Measurements from ENCODE around the gene ATP11A.

Gene ATP11A

GRCh38 chr13:112716841-112717520, 27.1 kb downstream of the ATP11A start:
- DNase-seq (ENCODE audit: low read depth): no peak
- no peak overlapping the region for H3K4me3 ChIP-seq (ENCODE audit: low read length)
- TF ChIP-seq CTCF (conservative IDR thresholded peaks at IDR 0.05; ENCODE audit: low read depth, low read length): no peak

DNA sequence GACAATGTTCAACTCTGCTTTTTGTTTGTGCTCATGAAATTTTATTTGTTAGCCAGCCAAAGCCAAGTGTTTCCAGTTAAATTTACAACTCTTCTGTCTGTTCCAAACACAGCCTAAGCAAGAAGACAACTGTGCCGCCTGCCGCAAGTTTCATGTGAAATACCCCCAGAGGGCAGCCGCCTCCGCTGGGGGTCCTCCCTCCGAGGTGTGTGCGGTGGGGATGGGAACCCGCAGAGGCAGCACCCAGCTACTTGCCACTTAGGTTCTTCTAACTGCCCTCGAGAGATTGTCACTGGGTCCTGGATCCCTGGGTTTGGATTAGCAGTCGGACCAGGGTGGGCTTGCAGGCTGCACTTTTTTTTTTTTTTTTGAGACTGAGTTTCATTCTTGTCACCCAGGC, 28.5 kb downstream of the ATP11A start:
- no peak for TF ChIP-seq CTCF (conservative IDR thresholded peaks at IDR 0.05; ENCODE audit: low read depth, low read length)
- DNase-seq (ENCODE audit: low read depth): no peak

GRCh38 chr13:112719016-112719415, 29.2 kb downstream of the ATP11A start:
- no peak overlapping the region for H3K4me3 ChIP-seq (ENCODE audit: low read length)
- no peak for DNase-seq (ENCODE audit: low read depth)
- no peak for TF ChIP-seq CTCF (conservative IDR thresholded peaks at IDR 0.05; ENCODE audit: low read depth, low read length)

More for the DNA sequence above, 28.5 kb downstream of the ATP11A start:
- H3K4me3 ChIP-seq (ENCODE audit: low read length): no peak overlapping the region

DNA sequence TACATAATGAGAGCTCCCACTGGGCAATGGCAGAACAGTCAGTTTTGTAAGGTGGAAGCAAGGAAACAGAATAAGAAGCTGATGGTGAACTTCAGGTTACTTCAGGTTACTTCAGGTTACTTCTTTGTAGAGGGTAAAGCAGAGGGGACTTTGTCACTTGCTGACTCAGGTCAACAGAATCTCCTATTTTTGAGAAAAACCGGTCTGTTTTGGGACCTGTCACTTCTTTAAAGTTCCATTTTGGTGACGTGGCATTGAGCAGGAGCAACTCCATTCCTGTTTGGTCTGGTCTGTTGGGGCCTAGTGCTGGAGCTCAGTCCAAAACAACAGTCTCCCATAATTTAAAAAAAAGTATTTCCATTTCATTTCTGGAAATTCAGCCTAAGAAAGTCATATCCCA, 29.7 kb downstream of the ATP11A start:
- no peak for TF ChIP-seq CTCF (conservative IDR thresholded peaks at IDR 0.05; ENCODE audit: low read depth, low read length)
- H3K4me3 ChIP-seq (ENCODE audit: low read length): no peak overlapping the region
- DNase-seq (ENCODE audit: low read depth): no peak

DNA sequence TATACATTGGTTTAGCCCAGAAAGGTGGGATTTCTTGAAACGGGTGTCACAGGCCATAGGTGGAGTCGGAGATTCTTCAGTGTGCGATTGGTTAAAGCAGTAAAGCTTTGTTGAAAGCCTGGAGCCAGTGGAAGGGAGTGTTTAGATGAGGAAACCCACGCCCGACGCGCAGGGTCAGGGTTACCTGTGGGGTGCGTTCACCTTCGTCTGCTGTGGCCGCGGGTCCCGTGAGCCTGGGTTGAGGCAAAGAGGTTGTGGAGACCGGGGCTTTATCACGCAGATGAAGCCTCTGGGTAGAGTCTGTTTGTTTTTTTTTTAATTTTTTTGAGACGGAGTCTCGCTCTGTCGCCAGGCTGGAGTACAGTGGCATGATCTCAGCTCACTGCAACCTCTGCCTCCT, 30.4 kb downstream of the ATP11A start:
- no peak overlapping the region for H3K4me3 ChIP-seq (ENCODE audit: low read length)
- DNase-seq (ENCODE audit: low read depth): no peak
- no peak for TF ChIP-seq CTCF (conservative IDR thresholded peaks at IDR 0.05; ENCODE audit: low read depth, low read length)

- TF ChIP-seq CTCF (conservative IDR thresholded peaks at IDR 0.05; ENCODE audit: low read depth, low read length): no peak
- DNase-seq (ENCODE audit: low read depth): no peak
- no peak overlapping the region for H3K4me3 ChIP-seq (ENCODE audit: low read length)
These were observed 31.0 kb downstream of the ATP11A start for GRCh38 chr13:112720814-112721197.

All from retinal pigment epithelial cell (primary cell).